ENCODE data around the gene LAT. TPM values are rescaled to one million over a fixed set of nuclear protein-coding genes. Genes with fewer than 3 reads are reported as not detected.

LAT gene
- total RNA-seq, 2 experiments from 2014 or later, result 333 to 341 TPM

- H3K4me1 Mint-ChIP-seq, result peaks cover 33% of the 10 kb centered on the region
- peaks cover 61% of the 10 kb centered on the region for H3K36me3 Mint-ChIP-seq (ENCODE audit: low read depth)
- no peaks in the 10 kb centered on the region for H3K27me3 Mint-ChIP-seq
- no peak overlapping the region for H3K4me3 Mint-ChIP-seq
- DNase-seq, result peak; percentile 53
- H3K27ac Mint-ChIP-seq, result no peak overlapping the region
- ChIA-PET POLR2A (interaction anchor here (1.3 kb wide), 1 partner anchor 159 kb away, joined by 4 read pairs; the partner anchor contains the start of gene ATXN2L), CTCF (no interaction called here)
- peaks cover 3% of the 10 kb centered on the region for H3K9me3 Mint-ChIP-seq
Observed at GRCh38 chr16:28981517-28981916, 3.3 kb upstream of the LAT start.

GRCh38 chr16:28982418-28982817 lies 2.4 kb upstream of the LAT start:
- Mint-ChIP-seq H3K36me3 (ENCODE audit: low read depth) (peaks cover 70% of the 10 kb centered on the region), H3K9me3 (peaks cover 8% of the 10 kb centered on the region), H3K27me3 (no peaks in the 10 kb centered on the region), H3K4me1 (peaks cover 35% of the 10 kb centered on the region), H3K4me3 (no peak overlapping the region), H3K27ac (no peak overlapping the region)
- DNase-seq, result no peak
- POLR2A ChIA-PET, result no interaction called here
- CTCF ChIA-PET, result interaction anchor here (0.6 kb wide), 1 partner anchor 40 kb away, joined by 3 read pairs; no protein-coding TSS in a partner anchor

GRCh38 chr16:28982949-28983348 lies 1.9 kb upstream of the LAT start:
- no peak for DNase-seq
- CTCF ChIA-PET, result interaction anchor here (0.6 to 4.2 kb wide), 3 partner anchors 9 to 40 kb away, joined by 3 to 15 read pairs (median 8); partner anchors contain the start of gene SPNS1
- H3K4me3 Mint-ChIP-seq, result no peak overlapping the region
- peaks cover 10% of the 10 kb centered on the region for H3K9me3 Mint-ChIP-seq
- no peaks in the 10 kb centered on the region for H3K27me3 Mint-ChIP-seq
- POLR2A ChIA-PET, result no interaction called here
- peak overlapping the region; percentile 92 for H3K27ac Mint-ChIP-seq
- H3K36me3 Mint-ChIP-seq (ENCODE audit: low read depth), result peaks cover 72% of the 10 kb centered on the region
- H3K4me1 Mint-ChIP-seq, result peaks cover 35% of the 10 kb centered on the region

- peaks cover 10% of the 10 kb centered on the region for H3K9me3 Mint-ChIP-seq
- H3K4me3 Mint-ChIP-seq, result peak overlapping the region; percentile 65
- ChIA-PET POLR2A (interaction anchor here (1.5 to 7.6 kb wide), 3 partner anchors 8 to 137 kb away, joined by 4 to 83 read pairs (median 44); partner anchors contain the start of genes SPNS1 and TUFM), CTCF (interaction anchor here (0.6 to 4.2 kb wide), 3 partner anchors 10 to 32 kb away, joined by 3 to 15 read pairs (median 8); partner anchors contain the start of gene SPNS1)
- peaks cover 71% of the 10 kb centered on the region for H3K36me3 Mint-ChIP-seq (ENCODE audit: low read depth)
- no peaks in the 10 kb centered on the region for H3K27me3 Mint-ChIP-seq
- H3K4me1 Mint-ChIP-seq, result peaks cover 34% of the 10 kb centered on the region
- peak overlapping the region; percentile 92 for H3K27ac Mint-ChIP-seq
- no peak for DNase-seq
Observed at GRCh38 chr16:28983644-28984043, 1.2 kb upstream of the LAT start.

GRCh38 chr16:28984091-28984490 lies 761 bp upstream of the LAT start:
- peak overlapping the region; percentile 65 for H3K4me3 Mint-ChIP-seq
- peaks cover 10% of the 10 kb centered on the region for H3K9me3 Mint-ChIP-seq
- DNase-seq, result no peak
- ChIA-PET POLR2A (interaction anchor here (1.3 to 7.6 kb wide), 4 partner anchors 8 to 162 kb away, joined by 4 to 83 read pairs (median 24); partner anchors contain the start of genes ATXN2L, SPNS1 and TUFM), CTCF (interaction anchor here (0.6 to 4.2 kb wide), 3 partner anchors 10 to 32 kb away, joined by 3 to 15 read pairs (median 8); partner anchors contain the start of gene SPNS1)
- H3K27ac Mint-ChIP-seq, result peak overlapping the region; percentile 92
- no peaks in the 10 kb centered on the region for H3K27me3 Mint-ChIP-seq
- H3K4me1 Mint-ChIP-seq, result peaks cover 38% of the 10 kb centered on the region
- peaks cover 75% of the 10 kb centered on the region for H3K36me3 Mint-ChIP-seq (ENCODE audit: low read depth)

- ChIA-PET POLR2A (interaction anchor here (0.6 to 7.6 kb wide), 16 partner anchors 8 to 163 kb away, joined by 3 to 83 read pairs (median 6); partner anchors contain the start of genes ATXN2L, NFATC2IP, SH2B1 and SPNS1), CTCF (interaction anchor here (1.1 to 4.2 kb wide), 4 partner anchors 8 to 41 kb away, joined by 3 to 15 read pairs (median 4); partner anchors contain the start of gene SPNS1)
- peak overlapping the region; percentile 92 for H3K27ac Mint-ChIP-seq
- peak; percentile 35 for DNase-seq
- peaks cover 88% of the 10 kb centered on the region for H3K36me3 Mint-ChIP-seq (ENCODE audit: low read depth)
- H3K4me3 Mint-ChIP-seq, result peak overlapping the region; percentile 99
- H3K4me1 Mint-ChIP-seq, result peaks cover 51% of the 10 kb centered on the region
- no peaks in the 10 kb centered on the region for H3K27me3 Mint-ChIP-seq
- peaks cover 10% of the 10 kb centered on the region for H3K9me3 Mint-ChIP-seq
Observed at GRCh38 chr16:28985211-28986041, 574 bp downstream of the LAT start.

GRCh38 chr16:28986046-28986445 lies 1.2 kb downstream of the LAT start:
- POLR2A ChIA-PET, result interaction anchor here (1.2 to 7.6 kb wide), 13 partner anchors 10 to 162 kb away, joined by 3 to 83 read pairs (median 8); partner anchors contain the start of genes NFATC2IP, SH2B1, SPNS1 and TUFM

GRCh38 chr16:28986492-28986891 lies 1.6 kb downstream of the LAT start:
- Mint-ChIP-seq H3K27ac (peak overlapping the region; percentile 92), H3K4me1 (peaks cover 61% of the 10 kb centered on the region)

More at GRCh38 chr16:28986046-28986445, 1.2 kb downstream of the LAT start:
- Mint-ChIP-seq H3K4me1 (peaks cover 58% of the 10 kb centered on the region), H3K27ac (peak overlapping the region; percentile 92), H3K27me3 (no peaks in the 10 kb centered on the region), H3K36me3 (ENCODE audit: low read depth) (peaks cover 90% of the 10 kb centered on the region), H3K4me3 (peak overlapping the region; percentile 99), H3K9me3 (peaks cover 10% of the 10 kb centered on the region)
- CTCF ChIA-PET, result interaction anchor here (1.1 to 4.2 kb wide), 2 partner anchors 8 to 12 kb away, joined by 3 to 15 read pairs; partner anchors contain the start of gene SPNS1
- DNase-seq, result no peak

GRCh38 chr16:28987170-28987853 lies 2.5 kb downstream of the LAT start:
- Mint-ChIP-seq H3K27me3 (no peaks in the 10 kb centered on the region), H3K36me3 (ENCODE audit: low read depth) (peaks cover 87% of the 10 kb centered on the region), H3K9me3 (peaks cover 7% of the 10 kb centered on the region), H3K4me3 (peak overlapping the region; percentile 99), H3K4me1 (peaks cover 65% of the 10 kb centered on the region), H3K27ac (peak overlapping the region; percentile 92)
- DNase-seq, result no peak
- ChIA-PET POLR2A (interaction anchor here (0.7 to 7.6 kb wide), 19 partner anchors 11 to 975 kb away, joined by 3 to 83 read pairs (median 5); partner anchors contain the start of genes NFATC2IP, SH2B1, SPNS1 and TUFM), CTCF (interaction anchor here (1.0 to 4.2 kb wide), 6 partner anchors 9 to 42 kb away, joined by 4 to 15 read pairs (median 6); partner anchors contain the start of gene SPNS1)

More at GRCh38 chr16:28986492-28986891, 1.6 kb downstream of the LAT start:
- no peaks in the 10 kb centered on the region for H3K27me3 Mint-ChIP-seq
- POLR2A ChIA-PET, result interaction anchor here (1.0 to 7.6 kb wide), 15 partner anchors 11 to 162 kb away, joined by 3 to 83 read pairs (median 6); partner anchors contain the start of genes NFATC2IP, SH2B1, SPNS1 and TUFM
- CTCF ChIA-PET, result interaction anchor here (1.1 to 4.2 kb wide), 2 partner anchors 9 to 13 kb away, joined by 3 to 15 read pairs; partner anchors contain the start of gene SPNS1
- DNase-seq, result peak; percentile 36
- H3K9me3 Mint-ChIP-seq, result peaks cover 10% of the 10 kb centered on the region
- H3K4me3 Mint-ChIP-seq, result peak overlapping the region; percentile 99
- peaks cover 88% of the 10 kb centered on the region for H3K36me3 Mint-ChIP-seq (ENCODE audit: low read depth)

- ChIA-PET CTCF (interaction anchor here (0.6 to 2.4 kb wide), 2 partner anchors 19 to 45 kb away, joined by 3 to 7 read pairs; no protein-coding TSS in a partner anchor), POLR2A (interaction anchor here (1.0 to 7.6 kb wide), 7 partner anchors 10 to 167 kb away, joined by 3 to 83 read pairs (median 4); partner anchors contain the start of genes ATXN2L and SPNS1)
- peaks cover 7% of the 10 kb centered on the region for H3K9me3 Mint-ChIP-seq
- H3K27ac Mint-ChIP-seq, result peak overlapping the region; percentile 92
- H3K4me3 Mint-ChIP-seq, result peak overlapping the region; percentile 67
- H3K27me3 Mint-ChIP-seq, result no peaks in the 10 kb centered on the region
- H3K36me3 Mint-ChIP-seq (ENCODE audit: low read depth), result peaks cover 70% of the 10 kb centered on the region
- DNase-seq, result no peak
- peaks cover 56% of the 10 kb centered on the region for H3K4me1 Mint-ChIP-seq
Observed at GRCh38 chr16:28989363-28989762, 4.5 kb downstream of the LAT start.

- peaks cover 7% of the 10 kb centered on the region for H3K9me3 Mint-ChIP-seq
- H3K4me3 Mint-ChIP-seq, result peak overlapping the region; percentile 67
- H3K27me3 Mint-ChIP-seq, result no peaks in the 10 kb centered on the region
- peak overlapping the region; percentile 92 for H3K27ac Mint-ChIP-seq
- CTCF ChIA-PET, result no interaction called here
- peak; percentile 72 for DNase-seq
- H3K4me1 Mint-ChIP-seq, result peaks cover 53% of the 10 kb centered on the region
- H3K36me3 Mint-ChIP-seq (ENCODE audit: low read depth), result peaks cover 63% of the 10 kb centered on the region
- POLR2A ChIA-PET, result interaction anchor here (1.5 to 7.6 kb wide), 3 partner anchors 17 to 85 kb away, joined by 4 to 44 read pairs (median 6); no protein-coding TSS in a partner anchor
Observed at GRCh38 chr16:28990375-28991040, 5.7 kb downstream of the LAT start.

Measured in activated CD4-positive, alpha-beta memory T cell treated with anti-CD3 and anti-CD28 coated beads, Interleukin-2, amount 10 ng/mL, durations not matched to agents 7 days and 5 days (primary cell).